GM23338 (cell line): ENCODE results near the gene HLA-DOB.

Source experiments
- CREB1 ChIP-seq: fragments of 250-450 bp; sonication (Bioruptor Pico); IDR thresholded peaks from 2 replicates; pipeline ENCODE4 v1.5.0; 2020; ENCODE audit warnings: low read depth, mild to moderate bottlenecking, moderate library complexity
- CTCF ChIP-seq, 2 experiments: fragments of 200-600 bp in 1 of 2; sonication (generic) in 1 of 2; conservative IDR thresholded peaks; 2 replicates each; pipeline versions ENCODE4 v1.5.1 to v1.6.1; 2016 to 2017; ENCODE audit warnings: antibody characterized with exemption in 2 of 2, low read depth in 2 of 2, mild to moderate bottlenecking in 2 of 2, moderate library complexity in 1 of 2
- EZH2 ChIP-seq: fragments of 200-600 bp; sonication (generic); IDR thresholded peaks from one replicate; pipeline ENCODE4 v1.8.0; 2017; ENCODE audit warnings: antibody characterized with exemption, mild to moderate bottlenecking, low read depth; ENCODE audit not compliant: unreplicated experiment
- EZH2phosphoT487 ChIP-seq: fragments of 200-600 bp; sonication (generic); IDR thresholded peaks from one replicate; pipeline ENCODE4 v1.8.1; 2018; ENCODE audit warnings: antibody characterized with exemption; ENCODE audit not compliant: unreplicated experiment
- JUNB ChIP-seq: IDR thresholded peaks from one replicate; pipeline ENCODE4 v1.6.1; 2016; ENCODE audit warnings: antibody characterized with exemption; ENCODE audit not compliant: unreplicated experiment
- NANOG ChIP-seq: IDR thresholded peaks from 2 replicates; pipeline ENCODE4 v1.6.1; 2016; ENCODE audit warnings: antibody characterized with exemption, borderline replicate concordance
- POLR2AphosphoS5 ChIP-seq: IDR thresholded peaks from 2 replicates; pipeline ENCODE4 v1.6.1; 2016; ENCODE audit warnings: antibody characterized with exemption, low read depth
- REST ChIP-seq: IDR thresholded peaks from one replicate; pipeline ENCODE4 v1.6.1; 2018; ENCODE audit warnings: antibody characterized with exemption; ENCODE audit not compliant: unreplicated experiment
- STAT1 ChIP-seq: IDR thresholded peaks from one replicate; pipeline ENCODE4 v1.6.1; 2016; ENCODE audit warnings: antibody characterized with exemption; ENCODE audit not compliant: unreplicated experiment
- ZNF114 ChIP-seq: fragments of 250-450 bp; sonication (Bioruptor Pico); IDR thresholded peaks from 2 replicates; pipeline ENCODE4 v1.5.0; 2020; ENCODE audit warnings: mild to moderate bottlenecking, moderate library complexity
- ZNF331 ChIP-seq: fragments of 250-450 bp; sonication (Bioruptor Pico); IDR thresholded peaks from 2 replicates; pipeline ENCODE4 v1.5.0; 2020; ENCODE audit warnings: low read depth, mild to moderate bottlenecking, moderate library complexity
- TF ChIP-seq, protein P1 (sequence below): fragments of 250-450 bp; sonication (Bioruptor Pico); IDR thresholded peaks from 2 replicates; pipeline ENCODE4 v1.5.0; 2020; ENCODE audit warnings: mild to moderate bottlenecking, moderate library complexity
- TF ChIP-seq, protein P2 (sequence below): IDR thresholded peaks from 2 replicates; pipeline ENCODE4 v1.6.1; 2016; ENCODE audit warnings: antibody characterized with exemption

DNA sequence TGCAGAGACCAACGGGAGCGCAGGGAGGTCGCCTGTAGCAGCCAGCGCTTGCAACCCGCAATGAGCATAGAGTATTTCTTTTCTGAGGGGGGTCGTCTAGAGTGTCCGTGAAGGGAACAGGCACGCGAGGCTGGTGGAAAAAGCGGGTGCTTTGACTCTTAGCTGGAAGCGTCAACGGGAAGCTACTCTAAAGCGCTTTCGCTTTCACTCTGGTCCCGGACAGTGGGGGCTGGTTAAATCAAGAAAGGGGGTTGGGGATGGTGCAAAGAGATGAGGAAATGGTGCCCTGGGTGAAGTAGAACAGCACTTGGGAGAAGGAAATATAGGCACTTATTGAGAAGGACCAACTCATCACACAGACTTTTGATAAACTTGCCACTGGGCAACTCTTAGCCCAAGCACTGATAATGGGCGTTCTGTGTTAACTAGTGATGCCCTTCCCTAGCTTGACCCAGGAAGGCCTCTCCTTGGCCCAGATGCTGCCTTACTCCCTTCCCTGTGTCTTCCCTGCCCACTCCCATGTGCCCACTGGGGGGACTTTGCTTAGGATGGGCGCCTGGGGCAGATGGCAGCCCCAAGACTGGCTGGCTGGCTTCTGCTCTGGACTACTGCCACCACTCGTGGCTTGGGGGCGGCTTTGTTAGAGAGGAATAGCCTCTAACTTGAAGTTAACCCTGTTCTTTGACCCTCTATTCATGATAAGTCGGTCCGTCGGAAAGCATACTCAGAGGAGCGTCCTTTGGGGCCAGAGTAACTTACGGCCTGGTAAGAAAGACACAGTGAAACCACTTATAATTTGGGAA lies 37.8 kb upstream of the HLA-DOB start:
- TF ChIP-seq CTCF (conservative IDR thresholded peaks at IDR 0.05; ENCODE audit: low read depth in 2 of 2) (no peak), STAT1 (no peak), EZH2phosphoT487 (no peak), JUNB (no peak), EZH2 (no peak), POLR2AphosphoS5 (no peak), REST (no peak), ZNF331 (CRISPR knock-in tag) (no peak), CREB1 (CRISPR knock-in tag) (no peak), NANOG (no peak), ZNF114 (CRISPR knock-in tag) (no peak)
- TF ChIP-seq, protein P1, sequence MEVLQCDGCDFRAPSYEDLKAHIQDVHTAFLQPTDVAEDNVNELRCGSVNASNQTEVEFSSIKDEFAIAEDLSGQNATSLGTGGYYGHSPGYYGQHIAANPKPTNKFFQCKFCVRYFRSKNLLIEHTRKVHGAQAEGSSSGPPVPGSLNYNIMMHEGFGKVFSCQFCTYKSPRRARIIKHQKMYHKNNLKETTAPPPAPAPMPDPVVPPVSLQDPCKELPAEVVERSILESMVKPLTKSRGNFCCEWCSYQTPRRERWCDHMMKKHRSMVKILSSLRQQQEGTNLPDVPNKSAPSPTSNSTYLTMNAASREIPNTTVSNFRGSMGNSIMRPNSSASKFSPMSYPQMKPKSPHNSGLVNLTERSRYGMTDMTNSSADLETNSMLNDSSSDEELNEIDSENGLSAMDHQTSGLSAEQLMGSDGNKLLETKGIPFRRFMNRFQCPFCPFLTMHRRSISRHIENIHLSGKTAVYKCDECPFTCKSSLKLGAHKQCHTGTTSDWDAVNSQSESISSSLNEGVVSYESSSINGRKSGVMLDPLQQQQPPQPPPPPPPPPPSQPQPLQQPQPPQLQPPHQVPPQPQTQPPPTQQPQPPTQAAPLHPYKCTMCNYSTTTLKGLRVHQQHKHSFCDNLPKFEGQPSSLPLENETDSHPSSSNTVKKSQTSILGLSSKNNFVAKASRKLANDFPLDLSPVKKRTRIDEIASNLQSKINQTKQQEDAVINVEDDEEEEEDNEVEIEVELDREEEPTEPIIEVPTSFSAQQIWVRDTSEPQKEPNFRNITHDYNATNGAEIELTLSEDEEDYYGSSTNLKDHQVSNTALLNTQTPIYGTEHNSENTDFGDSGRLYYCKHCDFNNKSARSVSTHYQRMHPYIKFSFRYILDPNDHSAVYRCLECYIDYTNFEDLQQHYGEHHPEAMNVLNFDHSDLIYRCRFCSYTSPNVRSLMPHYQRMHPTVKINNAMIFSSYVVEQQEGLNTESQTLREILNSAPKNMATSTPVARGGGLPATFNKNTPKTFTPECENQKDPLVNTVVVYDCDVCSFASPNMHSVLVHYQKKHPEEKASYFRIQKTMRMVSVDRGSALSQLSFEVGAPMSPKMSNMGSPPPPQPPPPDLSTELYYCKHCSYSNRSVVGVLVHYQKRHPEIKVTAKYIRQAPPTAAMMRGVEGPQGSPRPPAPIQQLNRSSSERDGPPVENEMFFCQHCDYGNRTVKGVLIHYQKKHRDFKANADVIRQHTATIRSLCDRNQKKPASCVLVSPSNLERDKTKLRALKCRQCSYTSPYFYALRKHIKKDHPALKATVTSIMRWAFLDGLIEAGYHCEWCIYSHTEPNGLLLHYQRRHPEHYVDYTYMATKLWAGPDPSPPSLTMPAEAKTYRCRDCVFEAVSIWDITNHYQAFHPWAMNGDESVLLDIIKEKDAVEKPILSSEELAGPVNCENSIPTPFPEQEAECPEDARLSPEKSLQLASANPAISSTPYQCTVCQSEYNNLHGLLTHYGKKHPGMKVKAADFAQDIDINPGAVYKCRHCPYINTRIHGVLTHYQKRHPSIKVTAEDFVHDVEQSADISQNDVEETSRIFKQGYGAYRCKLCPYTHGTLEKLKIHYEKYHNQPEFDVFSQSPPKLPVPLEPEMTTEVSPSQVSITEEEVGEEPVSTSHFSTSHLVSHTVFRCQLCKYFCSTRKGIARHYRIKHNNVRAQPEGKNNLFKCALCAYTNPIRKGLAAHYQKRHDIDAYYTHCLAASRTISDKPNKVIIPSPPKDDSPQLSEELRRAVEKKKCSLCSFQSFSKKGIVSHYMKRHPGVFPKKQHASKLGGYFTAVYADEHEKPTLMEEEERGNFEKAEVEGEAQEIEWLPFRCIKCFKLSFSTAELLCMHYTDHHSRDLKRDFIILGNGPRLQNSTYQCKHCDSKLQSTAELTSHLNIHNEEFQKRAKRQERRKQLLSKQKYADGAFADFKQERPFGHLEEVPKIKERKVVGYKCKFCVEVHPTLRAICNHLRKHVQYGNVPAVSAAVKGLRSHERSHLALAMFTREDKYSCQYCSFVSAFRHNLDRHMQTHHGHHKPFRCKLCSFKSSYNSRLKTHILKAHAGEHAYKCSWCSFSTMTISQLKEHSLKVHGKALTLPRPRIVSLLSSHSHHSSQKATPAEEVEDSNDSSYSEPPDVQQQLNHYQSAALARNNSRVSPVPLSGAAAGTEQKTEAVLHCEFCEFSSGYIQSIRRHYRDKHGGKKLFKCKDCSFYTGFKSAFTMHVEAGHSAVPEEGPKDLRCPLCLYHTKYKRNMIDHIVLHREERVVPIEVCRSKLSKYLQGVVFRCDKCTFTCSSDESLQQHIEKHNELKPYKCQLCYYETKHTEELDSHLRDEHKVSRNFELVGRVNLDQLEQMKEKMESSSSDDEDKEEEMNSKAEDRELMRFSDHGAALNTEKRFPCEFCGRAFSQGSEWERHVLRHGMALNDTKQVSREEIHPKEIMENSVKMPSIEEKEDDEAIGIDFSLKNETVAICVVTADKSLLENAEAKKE: no peak
- TF ChIP-seq, protein P2, sequence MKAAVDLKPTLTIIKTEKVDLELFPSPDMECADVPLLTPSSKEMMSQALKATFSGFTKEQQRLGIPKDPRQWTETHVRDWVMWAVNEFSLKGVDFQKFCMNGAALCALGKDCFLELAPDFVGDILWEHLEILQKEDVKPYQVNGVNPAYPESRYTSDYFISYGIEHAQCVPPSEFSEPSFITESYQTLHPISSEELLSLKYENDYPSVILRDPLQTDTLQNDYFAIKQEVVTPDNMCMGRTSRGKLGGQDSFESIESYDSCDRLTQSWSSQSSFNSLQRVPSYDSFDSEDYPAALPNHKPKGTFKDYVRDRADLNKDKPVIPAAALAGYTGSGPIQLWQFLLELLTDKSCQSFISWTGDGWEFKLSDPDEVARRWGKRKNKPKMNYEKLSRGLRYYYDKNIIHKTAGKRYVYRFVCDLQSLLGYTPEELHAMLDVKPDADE: no peak
